NB4 (cell line): ENCODE data around the gene MICAL3.

Experiments
- MYC ChIP-seq: IDR thresholded peaks from 2 replicates; pipeline ENCODE4 v1.6.1; 2011; ENCODE audit warnings: low read depth, low read length
- POLR2A ChIP-seq: IDR thresholded peaks from 2 replicates; pipeline ENCODE4 v1.6.1; 2011; ENCODE audit warnings: mild to moderate bottlenecking; ENCODE audit not compliant: insufficient read length; ENCODE audit errors: extremely low read depth
- TF ChIP-seq, protein P1 (sequence below): IDR thresholded peaks from one replicate; pipeline ENCODE4 v1.5.1; 2012; ENCODE audit warnings: low read depth, low read length
- TF ChIP-seq, protein P2 (sequence below): IDR thresholded peaks from 2 replicates; pipeline ENCODE4 v1.6.1; 2011; ENCODE audit warnings: low read depth, low read length

DNA sequence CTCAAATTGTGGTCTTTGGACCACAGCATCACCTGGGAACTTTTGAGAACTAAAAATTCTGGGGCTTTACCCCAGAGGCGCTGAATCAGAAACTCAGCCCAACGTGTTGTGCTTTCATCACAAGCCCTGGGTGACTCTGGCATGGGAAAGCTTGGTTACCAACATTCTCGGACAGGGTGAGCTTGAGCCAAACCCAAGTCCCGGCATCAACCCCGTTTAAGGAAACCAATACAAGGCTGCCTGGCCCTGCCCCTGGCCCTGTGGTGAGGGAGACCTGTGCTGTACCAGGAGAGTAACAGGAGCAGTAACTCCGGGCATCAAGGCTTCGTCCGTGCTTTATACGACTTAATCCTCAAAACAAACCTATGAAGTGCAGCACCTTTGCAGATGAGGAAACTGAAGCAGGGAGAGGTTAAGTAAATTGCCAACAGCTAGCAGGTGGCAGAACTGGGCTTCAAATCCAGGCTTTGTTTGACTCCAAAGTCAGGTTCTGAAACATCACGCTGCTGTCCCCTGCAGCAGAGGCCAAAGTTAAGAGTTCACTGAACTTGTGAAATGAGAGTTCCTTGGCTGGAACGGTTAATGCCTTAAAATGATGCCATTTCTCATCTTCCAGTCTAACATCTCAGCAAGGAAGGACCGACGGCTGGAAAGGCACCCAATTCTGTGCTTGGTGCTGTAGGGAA, 186.0 kb downstream of the MICAL3 start:
- no peak for TF ChIP-seq MYC
- TF ChIP-seq, protein P1, sequence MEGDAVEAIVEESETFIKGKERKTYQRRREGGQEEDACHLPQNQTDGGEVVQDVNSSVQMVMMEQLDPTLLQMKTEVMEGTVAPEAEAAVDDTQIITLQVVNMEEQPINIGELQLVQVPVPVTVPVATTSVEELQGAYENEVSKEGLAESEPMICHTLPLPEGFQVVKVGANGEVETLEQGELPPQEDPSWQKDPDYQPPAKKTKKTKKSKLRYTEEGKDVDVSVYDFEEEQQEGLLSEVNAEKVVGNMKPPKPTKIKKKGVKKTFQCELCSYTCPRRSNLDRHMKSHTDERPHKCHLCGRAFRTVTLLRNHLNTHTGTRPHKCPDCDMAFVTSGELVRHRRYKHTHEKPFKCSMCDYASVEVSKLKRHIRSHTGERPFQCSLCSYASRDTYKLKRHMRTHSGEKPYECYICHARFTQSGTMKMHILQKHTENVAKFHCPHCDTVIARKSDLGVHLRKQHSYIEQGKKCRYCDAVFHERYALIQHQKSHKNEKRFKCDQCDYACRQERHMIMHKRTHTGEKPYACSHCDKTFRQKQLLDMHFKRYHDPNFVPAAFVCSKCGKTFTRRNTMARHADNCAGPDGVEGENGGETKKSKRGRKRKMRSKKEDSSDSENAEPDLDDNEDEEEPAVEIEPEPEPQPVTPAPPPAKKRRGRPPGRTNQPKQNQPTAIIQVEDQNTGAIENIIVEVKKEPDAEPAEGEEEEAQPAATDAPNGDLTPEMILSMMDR, result no peak
- TF ChIP-seq POLR2A, result no peak
- TF ChIP-seq, protein P2, sequence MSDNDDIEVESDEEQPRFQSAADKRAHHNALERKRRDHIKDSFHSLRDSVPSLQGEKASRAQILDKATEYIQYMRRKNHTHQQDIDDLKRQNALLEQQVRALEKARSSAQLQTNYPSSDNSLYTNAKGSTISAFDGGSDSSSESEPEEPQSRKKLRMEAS, result no peak
